Measurements from ENCODE around the gene KDSR.
"Not testable (repeated sequence)": the region's sequence is repeated elsewhere in the genome, so short reads cannot be mapped to it uniquely, and the experiment has no call there.

KDSR gene

GRCh38 chr18:63379639-63379962, 12.6 kb upstream of the KDSR start:
- H3K27me3 Mint-ChIP-seq (ENCODE audit: low read depth): no peaks in the 10 kb centered on the region
- peaks cover 28% of the 10 kb centered on the region for H3K4me1 Mint-ChIP-seq (ENCODE audit: low read depth)
- no peak for DNase-seq (ENCODE audit: low spot score)
- no peaks in the 10 kb centered on the region for H3K9me3 Mint-ChIP-seq
- no peak overlapping the region for H3K27ac Mint-ChIP-seq
- no peak overlapping the region for H3K4me3 Mint-ChIP-seq
- peaks cover 27% of the 10 kb centered on the region for H3K36me3 Mint-ChIP-seq (ENCODE audit: low read depth)

DNA sequence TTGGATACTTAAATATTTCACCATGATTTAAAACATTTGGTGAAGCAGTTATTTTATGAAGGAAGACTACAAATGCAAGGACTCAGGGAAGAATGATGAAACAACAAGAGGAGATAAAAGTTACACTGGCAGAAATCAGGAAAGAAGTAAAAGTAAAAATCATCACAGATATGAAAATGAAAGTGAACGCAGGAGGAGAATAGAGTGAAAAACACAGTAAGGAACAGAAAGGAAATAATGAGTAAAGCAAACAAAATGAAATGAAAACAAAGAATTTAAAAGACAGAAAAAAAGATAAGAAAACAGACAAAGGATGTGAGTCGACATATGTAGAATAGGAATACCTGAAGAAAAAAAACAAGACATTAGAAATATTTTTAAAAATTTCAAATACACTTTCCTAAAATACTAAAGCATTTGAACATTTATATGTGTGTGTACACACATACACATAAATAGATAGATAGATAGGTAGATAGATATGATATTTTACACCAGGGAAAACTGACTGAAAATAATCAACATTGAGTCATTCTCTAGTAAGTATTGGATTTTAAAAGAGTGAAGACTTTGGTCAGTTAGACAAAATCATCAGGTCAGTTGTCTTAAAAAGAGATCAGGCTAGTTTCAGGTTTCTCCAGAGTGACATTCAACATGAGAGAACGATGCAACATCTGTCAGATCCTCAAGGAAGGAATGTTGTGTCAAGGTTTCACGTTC, 12.1 kb upstream of the KDSR start:
- no peaks in the 10 kb centered on the region for H3K9me3 Mint-ChIP-seq
- H3K27ac Mint-ChIP-seq: peak overlapping the region; percentile 81
- DNase-seq (ENCODE audit: low spot score): no peak
- peaks cover 28% of the 10 kb centered on the region for H3K4me1 Mint-ChIP-seq (ENCODE audit: low read depth)
- H3K4me3 Mint-ChIP-seq: peak overlapping the region; percentile 69
- H3K36me3 Mint-ChIP-seq (ENCODE audit: low read depth): peaks cover 23% of the 10 kb centered on the region
- H3K27me3 Mint-ChIP-seq (ENCODE audit: low read depth): no peaks in the 10 kb centered on the region

DNA sequence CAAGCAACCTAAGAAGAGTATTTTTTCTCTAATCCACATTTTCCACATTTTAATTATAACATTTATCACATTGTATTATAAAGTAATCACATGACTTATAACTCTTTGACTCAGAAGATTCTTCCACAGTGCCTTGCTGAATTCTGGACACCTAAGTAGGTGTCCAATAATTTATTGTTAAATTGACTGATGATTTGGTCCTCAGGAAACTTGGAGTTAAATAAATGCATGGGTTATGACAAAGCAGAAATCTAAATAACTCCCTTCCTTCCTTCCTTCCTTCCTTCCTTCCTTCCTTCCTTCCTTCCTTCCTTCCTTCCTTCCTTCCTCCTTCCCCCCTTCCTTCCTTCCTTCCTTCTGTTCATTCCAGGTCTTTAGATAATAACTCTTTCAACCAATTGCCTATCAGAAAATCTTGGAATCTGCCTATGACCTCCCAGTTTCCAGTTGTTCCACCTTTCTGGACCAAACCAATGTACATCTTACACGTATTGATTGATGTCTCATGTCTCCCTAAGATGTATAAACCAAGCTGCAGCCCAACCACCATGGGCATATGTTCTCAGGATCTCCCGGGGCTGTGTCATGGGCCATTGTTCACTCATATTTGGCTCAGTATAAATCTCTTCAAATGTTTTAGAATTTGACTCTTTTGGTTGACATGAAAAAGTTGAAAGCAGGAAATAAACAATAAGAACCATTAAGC, 10.4 kb upstream of the KDSR start:
- peaks cover 11% of the 10 kb centered on the region for H3K36me3 Mint-ChIP-seq (ENCODE audit: low read depth)
- no peaks in the 10 kb centered on the region for H3K9me3 Mint-ChIP-seq
- no peaks in the 10 kb centered on the region for H3K27me3 Mint-ChIP-seq (ENCODE audit: low read depth)
- no peak for DNase-seq (ENCODE audit: low spot score)
- H3K4me3 Mint-ChIP-seq: no peak overlapping the region
- H3K27ac Mint-ChIP-seq: no peak overlapping the region
- peaks cover 28% of the 10 kb centered on the region for H3K4me1 Mint-ChIP-seq (ENCODE audit: low read depth)

GRCh38 chr18:63376538-63376937, 9.5 kb upstream of the KDSR start:
- no peak overlapping the region for H3K4me3 Mint-ChIP-seq
- no peaks in the 10 kb centered on the region for H3K27me3 Mint-ChIP-seq (ENCODE audit: low read depth)
- H3K9me3 Mint-ChIP-seq: no peaks in the 10 kb centered on the region
- peaks cover 27% of the 10 kb centered on the region for H3K4me1 Mint-ChIP-seq (ENCODE audit: low read depth)
- no peak for DNase-seq (ENCODE audit: low spot score)
- peaks cover 6% of the 10 kb centered on the region for H3K36me3 Mint-ChIP-seq (ENCODE audit: low read depth)
- H3K27ac Mint-ChIP-seq: no peak overlapping the region

GRCh38 chr18:63374540-63374939, 7.5 kb upstream of the KDSR start:
- H3K27me3 Mint-ChIP-seq (ENCODE audit: low read depth): no peaks in the 10 kb centered on the region
- no peak for DNase-seq (ENCODE audit: low spot score)
- H3K27ac Mint-ChIP-seq: no peak overlapping the region
- peaks cover 19% of the 10 kb centered on the region for H3K4me1 Mint-ChIP-seq (ENCODE audit: low read depth)
- no peak overlapping the region for H3K4me3 Mint-ChIP-seq
- peaks cover 7% of the 10 kb centered on the region for H3K9me3 Mint-ChIP-seq
- peaks cover 7% of the 10 kb centered on the region for H3K36me3 Mint-ChIP-seq (ENCODE audit: low read depth)

DNA sequence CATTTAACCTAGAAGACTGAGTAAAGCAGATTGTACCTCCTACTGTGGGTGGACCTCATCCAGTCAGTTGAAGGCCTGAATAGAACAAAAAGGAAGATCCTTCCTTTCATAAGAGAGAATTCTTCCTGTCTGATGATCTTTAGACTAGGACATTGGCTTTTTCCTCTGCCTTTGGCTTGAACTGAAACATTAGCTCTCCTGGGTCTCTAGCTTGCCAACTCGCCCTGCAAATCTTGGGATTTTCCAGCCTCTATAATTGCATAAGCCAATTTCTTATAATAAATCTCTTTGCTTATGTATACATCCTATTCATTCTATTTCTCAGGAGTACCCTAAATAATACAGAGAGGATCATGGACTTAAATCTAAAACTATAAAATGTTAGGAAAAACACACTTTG, 6.2 kb upstream of the KDSR start:
- H3K4me1 Mint-ChIP-seq (ENCODE audit: low read depth): peaks cover 14% of the 10 kb centered on the region
- H3K27ac Mint-ChIP-seq: no peak overlapping the region
- no peaks in the 10 kb centered on the region for H3K27me3 Mint-ChIP-seq (ENCODE audit: low read depth)
- H3K36me3 Mint-ChIP-seq (ENCODE audit: low read depth): peaks cover 15% of the 10 kb centered on the region
- peaks cover 21% of the 10 kb centered on the region for H3K9me3 Mint-ChIP-seq
- H3K4me3 Mint-ChIP-seq: no peak overlapping the region
- DNase-seq (ENCODE audit: low spot score): no peak

DNA sequence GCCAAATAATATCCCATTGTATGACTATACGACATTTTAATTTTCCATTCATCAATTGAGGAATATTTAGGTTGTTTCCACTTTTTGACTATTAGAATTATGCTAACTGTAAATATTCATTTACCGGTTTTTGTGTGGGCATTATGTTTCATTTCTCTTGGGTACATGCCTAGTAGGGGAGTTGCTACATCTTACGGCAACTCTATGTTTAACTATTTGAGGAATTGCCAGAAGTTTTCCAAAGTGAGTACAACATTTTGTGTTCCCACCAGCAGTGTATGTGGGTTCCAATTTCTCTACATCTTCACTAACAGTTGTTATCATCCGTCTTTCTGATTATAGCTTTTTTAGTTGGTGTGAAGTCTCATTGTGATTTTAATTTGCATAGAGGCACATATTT, 1.6 kb upstream of the KDSR start:
- Mint-ChIP-seq H3K9me3 (peaks cover 26% of the 10 kb centered on the region), H3K36me3 (ENCODE audit: low read depth) (peaks cover 18% of the 10 kb centered on the region), H3K4me3 (peak overlapping the region; percentile 88), H3K27ac (no peak overlapping the region), H3K27me3 (ENCODE audit: low read depth) (no peaks in the 10 kb centered on the region), H3K4me1 (ENCODE audit: low read depth) (peaks cover 33% of the 10 kb centered on the region)
- DNase-seq (ENCODE audit: low spot score): no peak

DNA sequence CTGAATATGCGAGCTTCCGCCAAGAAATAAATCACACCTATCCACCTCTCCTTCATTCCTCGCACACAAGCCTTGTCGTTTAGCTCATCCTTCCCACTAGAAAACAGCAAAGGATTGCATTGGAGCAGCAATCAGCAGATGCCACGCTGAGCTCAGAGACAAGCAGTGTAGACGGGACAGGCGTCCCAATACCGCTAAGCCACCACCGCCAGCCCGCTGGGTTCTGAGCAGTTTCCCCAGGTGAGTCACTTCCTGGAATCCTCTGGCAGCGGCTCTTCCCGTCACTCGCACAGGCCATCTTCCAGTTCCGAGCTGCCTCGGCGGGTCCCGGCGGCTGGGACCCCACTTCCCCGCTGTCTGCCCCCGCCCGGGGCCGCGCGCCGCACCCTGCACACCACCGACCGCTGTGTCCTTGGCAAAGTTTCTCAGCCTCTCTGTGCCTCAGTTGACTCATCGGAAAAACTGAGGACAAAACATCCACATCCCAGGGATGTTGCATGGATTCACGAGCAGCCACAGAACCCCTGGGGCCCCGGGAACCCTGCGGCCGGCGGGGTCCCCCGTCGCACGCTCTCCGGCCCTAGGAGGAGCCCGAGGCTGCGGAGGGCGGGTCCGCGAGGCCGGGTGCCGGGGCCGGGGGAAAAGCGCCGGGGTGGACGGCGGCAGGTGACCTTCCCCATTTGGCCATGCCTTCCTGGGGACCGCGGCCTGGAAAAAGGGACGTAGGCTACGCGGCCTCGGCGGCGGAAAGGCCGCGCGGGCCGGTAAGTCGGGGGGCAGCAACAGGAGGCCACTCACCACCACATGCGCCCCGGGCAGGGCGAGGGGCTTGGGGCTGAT, 573 bp downstream of the KDSR start:
- Mint-ChIP-seq H3K36me3 (ENCODE audit: low read depth) (peaks cover 25% of the 10 kb centered on the region), H3K27me3 (ENCODE audit: low read depth) (no peaks in the 10 kb centered on the region), H3K9me3 (peaks cover 27% of the 10 kb centered on the region), H3K4me3 (peak overlapping the region; percentile 98), H3K4me1 (ENCODE audit: low read depth) (peaks cover 35% of the 10 kb centered on the region), H3K27ac (peak overlapping the region; percentile 85)
- DNase-seq (ENCODE audit: low spot score): peak; percentile 72

GRCh38 chr18:63365876-63366212, 1.2 kb downstream of the KDSR start:
- peak overlapping the region; percentile 85 for H3K27ac Mint-ChIP-seq
- H3K36me3 Mint-ChIP-seq (ENCODE audit: low read depth): peaks cover 27% of the 10 kb centered on the region
- DNase-seq (ENCODE audit: low spot score): no peak

DNA sequence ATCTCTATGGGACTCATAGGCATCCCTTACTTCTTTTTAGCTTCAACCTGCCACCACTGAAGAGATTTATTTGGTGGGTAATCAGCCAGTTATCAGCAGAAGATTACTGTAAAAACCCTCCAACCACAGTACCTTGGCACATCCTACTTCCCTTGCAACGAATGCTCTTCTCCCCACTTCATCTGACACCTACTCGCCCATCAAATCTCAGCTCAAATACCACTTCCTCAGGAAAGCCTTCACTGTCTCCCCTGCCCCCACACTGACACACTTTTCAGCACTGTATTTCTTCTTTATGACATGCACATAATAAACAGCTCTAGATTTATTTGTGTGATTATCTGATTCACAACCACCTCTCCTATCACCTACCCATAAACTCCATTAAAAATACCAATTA, 3.1 kb downstream of the KDSR start:
- peaks cover 23% of the 10 kb centered on the region for H3K36me3 Mint-ChIP-seq (ENCODE audit: low read depth)
- DNase-seq (ENCODE audit: low spot score): peak; percentile 8
- no peaks in the 10 kb centered on the region for H3K27me3 Mint-ChIP-seq (ENCODE audit: low read depth)
- H3K27ac Mint-ChIP-seq: no peak overlapping the region
- peaks cover 14% of the 10 kb centered on the region for H3K9me3 Mint-ChIP-seq
- H3K4me3 Mint-ChIP-seq: no peak overlapping the region
- peaks cover 34% of the 10 kb centered on the region for H3K4me1 Mint-ChIP-seq (ENCODE audit: low read depth)

More at GRCh38 chr18:63365876-63366212, 1.2 kb downstream of the KDSR start:
- Mint-ChIP-seq H3K9me3 (peaks cover 27% of the 10 kb centered on the region), H3K27me3 (ENCODE audit: low read depth) (no peaks in the 10 kb centered on the region), H3K4me1 (ENCODE audit: low read depth) (peaks cover 35% of the 10 kb centered on the region), H3K4me3 (peak overlapping the region; percentile 98)

DNA sequence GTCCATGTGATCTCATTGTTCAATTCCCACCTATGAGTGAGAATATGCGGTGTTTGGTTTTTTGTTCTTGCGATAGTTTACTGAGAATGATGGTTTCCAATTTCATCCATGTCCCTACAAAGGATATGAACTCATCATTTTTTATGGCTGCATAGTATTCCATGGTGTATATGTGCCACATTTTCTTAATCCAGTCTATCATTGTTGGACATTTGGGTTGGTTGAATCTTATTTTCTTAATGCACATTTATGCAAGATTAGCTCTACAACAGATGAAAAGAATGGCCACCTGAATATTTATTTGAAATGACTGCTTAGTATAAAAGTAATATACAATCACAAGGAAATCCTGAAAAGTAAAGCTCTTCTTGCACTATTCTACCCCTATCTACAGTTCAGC, 3.6 kb downstream of the KDSR start:
- H3K9me3 Mint-ChIP-seq; H3K27ac Mint-ChIP-seq; H3K27me3 Mint-ChIP-seq (ENCODE audit: low read depth); DNase-seq (ENCODE audit: low spot score); H3K4me3 Mint-ChIP-seq: not testable (repeated sequence)
- peaks cover 20% of the 10 kb centered on the region for H3K36me3 Mint-ChIP-seq (ENCODE audit: low read depth)
- H3K4me1 Mint-ChIP-seq (ENCODE audit: low read depth): peaks cover 31% of the 10 kb centered on the region

GRCh38 chr18:63356272-63356896, 10.6 kb downstream of the KDSR start:
- Mint-ChIP-seq H3K4me3 (no peak overlapping the region), H3K27me3 (ENCODE audit: low read depth) (no peaks in the 10 kb centered on the region), H3K27ac (no peak overlapping the region), H3K36me3 (ENCODE audit: low read depth) (peaks cover 28% of the 10 kb centered on the region), H3K4me1 (ENCODE audit: low read depth) (no peaks in the 10 kb centered on the region), H3K9me3 (no peaks in the 10 kb centered on the region)
- no peak for DNase-seq (ENCODE audit: low spot score)

GRCh38 chr18:63350230-63350629, 16.8 kb downstream of the KDSR start:
- H3K9me3 Mint-ChIP-seq: no peaks in the 10 kb centered on the region
- DNase-seq (ENCODE audit: low spot score): no peak
- H3K27ac Mint-ChIP-seq: no peak overlapping the region
- H3K27me3 Mint-ChIP-seq (ENCODE audit: low read depth): no peaks in the 10 kb centered on the region
- H3K36me3 Mint-ChIP-seq (ENCODE audit: low read depth): peaks cover 37% of the 10 kb centered on the region
- no peaks in the 10 kb centered on the region for H3K4me1 Mint-ChIP-seq (ENCODE audit: low read depth)
- no peak overlapping the region for H3K4me3 Mint-ChIP-seq
